ENCODE data around the gene ARL2BP.

DNA sequence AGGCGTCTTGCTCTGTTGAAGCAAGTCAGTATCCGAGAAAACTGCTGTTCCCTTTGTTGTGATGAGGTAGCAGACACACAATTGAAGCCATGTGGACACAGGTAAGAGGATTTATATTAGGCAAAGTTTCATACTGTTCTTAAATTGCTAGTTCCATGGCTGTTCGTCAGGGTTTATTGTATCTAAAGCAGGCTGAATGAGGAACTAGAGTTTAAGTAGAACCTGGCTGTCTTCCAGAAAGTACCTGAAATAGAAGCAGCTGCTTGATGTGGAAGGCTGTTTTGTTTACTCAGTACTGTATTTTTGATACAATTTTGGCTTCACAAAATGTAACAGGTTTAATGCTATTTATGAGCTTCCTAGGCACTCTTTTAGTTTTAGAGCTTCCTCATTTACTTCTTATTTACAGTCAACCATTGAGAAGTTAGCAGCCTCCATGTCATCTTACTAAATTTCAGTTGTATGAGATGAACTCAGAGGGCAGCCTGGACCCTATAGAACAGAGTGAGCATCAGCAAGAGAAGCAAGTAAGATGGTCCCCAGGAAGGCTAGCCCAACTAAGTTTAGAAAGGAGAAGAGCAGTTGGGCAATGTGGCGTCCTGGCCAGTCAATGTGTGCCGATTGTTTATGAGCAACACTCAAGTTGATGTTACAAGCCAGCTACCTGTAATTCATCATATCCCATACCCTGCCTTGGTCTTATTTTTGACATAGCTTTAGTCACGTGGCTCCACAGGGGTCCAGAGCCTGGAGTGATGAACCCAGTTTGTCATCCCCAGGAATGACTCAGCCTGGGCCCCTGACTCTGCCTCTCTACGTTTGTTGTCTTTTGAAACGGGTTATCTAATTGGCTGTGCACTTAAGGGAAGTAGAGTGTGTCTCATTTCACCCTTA, 9.7 kb upstream of the ARL2BP start:
- TF ChIP-seq POLR2AphosphoS5 (IDR thresholded peaks at IDR 0.05; ENCODE audit: borderline replicate concordance, low read depth, low read length) = no peak
- TF ChIP-seq EZH2 (IDR thresholded peaks at IDR 0.05) = no peak

Data from SK-N-MC (cell line).